ENCODE results near the gene ZNF541. TPM values are rescaled to one million over a fixed set of nuclear protein-coding genes. Genes with fewer than 3 reads are reported as not detected.

The ZNF541 gene
- total RNA-seq, 1 donor from 2014 or later, result 0.87 TPM

DNA sequence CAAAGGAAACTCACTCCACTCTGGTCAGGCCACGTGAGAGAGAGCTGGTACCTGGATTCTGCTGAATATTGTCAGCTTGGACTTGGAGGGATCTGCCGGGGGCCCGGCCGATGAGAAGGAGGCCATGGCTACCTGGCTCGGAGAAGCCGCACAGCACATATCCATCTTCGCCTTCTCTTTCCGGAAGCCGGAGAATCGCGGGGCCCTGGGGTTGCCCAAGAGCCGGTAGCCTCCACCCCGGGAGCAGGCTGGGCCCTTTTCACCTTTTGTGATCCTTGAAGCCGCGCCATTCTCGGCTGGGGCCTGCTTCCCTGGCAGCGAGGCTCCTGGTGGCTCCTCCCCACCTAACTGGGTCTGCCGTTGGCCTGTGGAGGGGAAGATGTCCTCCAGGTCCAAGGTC lies 28.9 kb downstream of the ZNF541 start:
- no peak for DNase-seq (ENCODE audit: low spot score)

DNA sequence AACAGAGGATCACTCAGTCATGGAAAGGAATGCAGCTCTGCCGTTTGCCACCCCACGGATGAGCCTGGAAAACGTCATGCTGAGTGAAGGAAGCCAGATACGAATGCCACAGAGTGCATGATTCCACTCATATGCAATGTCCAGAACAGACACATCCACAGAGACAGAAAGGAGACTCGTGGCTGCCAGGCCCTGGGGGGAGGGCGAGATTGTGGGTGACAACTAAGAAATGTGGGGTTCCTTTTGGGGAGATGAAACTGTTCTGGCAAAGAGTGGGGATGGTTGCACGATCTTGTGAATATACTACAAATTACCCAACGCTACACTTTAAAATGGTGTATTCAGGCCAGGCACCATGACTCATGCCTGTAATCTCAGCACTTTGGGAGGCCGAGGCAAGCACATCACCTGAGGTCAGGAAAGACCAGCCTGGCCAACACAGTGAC lies 30.9 kb downstream of the ZNF541 start:
- no peak for DNase-seq (ENCODE audit: low spot score)

DNA sequence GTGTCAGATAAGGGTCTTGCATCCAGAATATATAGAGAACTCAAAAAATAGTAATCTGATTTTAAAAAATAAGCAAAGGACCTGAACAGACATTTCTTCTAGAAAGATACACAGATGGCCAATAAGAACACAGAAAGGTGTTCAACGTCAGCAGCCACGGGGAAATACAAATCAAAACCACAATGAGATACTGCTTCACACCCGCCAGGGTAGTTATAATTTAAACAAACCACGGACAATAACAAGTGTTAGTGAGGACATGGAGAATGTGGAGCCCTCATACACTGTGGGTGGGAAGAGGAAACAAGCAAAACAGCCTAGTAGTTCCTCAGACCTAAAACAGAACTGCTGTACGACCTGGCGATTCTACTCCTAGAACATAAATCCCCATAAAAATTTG lies 31.4 kb downstream of the ZNF541 start:
- no peak for DNase-seq (ENCODE audit: low spot score)

DNA sequence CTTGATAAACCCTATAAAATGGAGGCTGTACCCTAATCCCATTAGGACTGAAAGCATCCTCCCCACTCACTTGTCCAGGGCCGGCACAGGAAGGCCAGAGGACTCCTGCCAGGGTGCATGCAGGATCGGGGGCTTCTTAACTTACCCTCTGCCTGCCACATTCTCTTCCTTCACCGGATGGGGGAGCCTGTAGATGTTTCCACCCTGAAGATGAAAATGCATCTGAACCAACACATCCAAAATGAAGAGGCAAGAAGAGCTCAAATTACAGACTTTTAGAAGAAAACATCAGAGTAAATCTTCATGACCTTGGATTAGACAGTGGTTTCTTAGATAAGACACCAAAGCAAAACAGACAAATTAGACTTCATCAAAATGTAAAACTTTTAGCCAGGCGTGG lies 32.2 kb downstream of the ZNF541 start:
- DNase-seq (ENCODE audit: low spot score), result no peak

DNA sequence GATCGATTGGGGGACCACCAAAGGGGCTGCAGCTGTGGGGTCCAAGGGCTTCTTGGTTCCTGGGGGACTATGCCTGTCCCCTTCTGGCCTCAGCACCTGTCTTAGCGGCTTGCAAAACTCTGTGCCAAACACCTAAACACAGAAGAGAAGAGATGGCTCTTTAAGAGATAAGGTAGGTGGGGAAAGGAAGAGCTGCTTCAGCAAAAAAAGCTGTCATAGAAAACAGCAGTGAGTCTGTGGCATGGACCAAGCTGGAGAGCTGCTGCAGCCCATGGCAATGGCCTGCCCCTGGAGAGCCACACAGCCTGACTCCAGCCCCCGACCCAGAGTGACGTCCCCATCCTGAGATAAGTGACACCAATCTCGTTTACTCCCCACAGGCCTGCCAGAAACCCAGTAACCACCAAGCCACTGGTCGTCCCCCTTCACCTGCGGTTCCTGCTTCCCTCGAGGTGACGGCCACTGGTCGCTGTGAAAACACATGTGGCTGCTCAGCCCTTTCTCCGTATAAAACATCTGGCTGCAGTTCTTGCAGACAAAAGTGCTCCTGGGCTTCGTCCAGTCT lies 33.1 kb downstream of the ZNF541 start:
- no peak for DNase-seq (ENCODE audit: low spot score)

DNA sequence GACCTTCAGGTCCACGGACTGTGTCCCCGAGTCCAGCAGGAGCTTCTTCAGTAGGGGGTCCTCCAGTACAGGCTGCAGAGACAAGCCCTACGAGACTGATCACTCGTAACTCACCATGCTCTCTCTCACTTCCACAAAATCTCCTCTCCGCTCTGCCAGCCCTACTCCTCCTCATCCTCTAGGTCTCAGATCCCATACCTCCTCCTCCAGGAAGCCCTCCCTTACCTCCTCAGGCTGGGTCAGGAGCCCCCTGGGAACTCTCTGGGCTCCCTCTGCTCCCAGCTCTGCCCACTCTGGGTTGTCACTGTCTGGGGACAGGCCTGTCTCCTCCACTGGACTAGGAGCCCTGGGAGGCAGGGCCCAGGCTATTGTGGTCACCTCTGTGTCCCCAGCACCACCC lies 34.1 kb downstream of the ZNF541 start:
- no peak for DNase-seq (ENCODE audit: low spot score)

DNA sequence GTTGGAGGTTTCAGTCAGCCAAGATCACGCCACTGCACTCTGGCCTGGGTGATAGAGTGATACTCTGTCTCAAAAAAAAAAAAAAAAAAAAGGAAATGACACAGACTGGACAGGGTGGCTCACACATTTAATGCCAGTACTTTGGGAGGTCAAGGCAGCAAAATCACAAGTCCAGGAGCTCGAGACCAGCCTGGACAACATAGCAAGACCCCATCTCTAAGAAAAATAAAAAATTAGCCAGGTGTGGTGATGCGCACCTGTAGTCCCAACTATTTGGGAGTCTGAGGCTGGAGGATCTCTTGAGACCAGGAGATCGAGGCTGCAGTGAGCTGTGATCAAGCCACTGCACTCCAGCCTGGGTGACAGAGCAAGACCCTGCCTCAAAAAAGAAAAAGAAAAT lies 35.5 kb downstream of the ZNF541 start:
- no peak for DNase-seq (ENCODE audit: low spot score)

DNA sequence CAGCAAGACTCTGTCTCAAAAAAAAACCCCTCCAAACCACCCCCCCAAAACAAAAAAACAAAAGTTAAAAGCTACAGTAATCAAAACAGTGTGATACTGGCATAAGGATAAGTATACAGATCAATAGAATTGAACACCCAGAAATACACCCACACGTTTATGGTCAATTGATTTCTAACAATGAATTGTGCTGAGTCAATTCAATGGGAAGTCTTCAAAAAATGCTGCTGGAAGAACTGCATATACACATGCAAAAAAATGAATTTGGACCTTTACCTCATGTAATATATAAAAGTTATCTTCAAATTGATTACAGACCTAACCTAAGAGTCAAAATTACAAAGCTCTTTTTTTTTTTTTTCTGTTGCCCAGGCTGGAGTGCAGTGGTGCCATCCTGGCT lies 38.3 kb downstream of the ZNF541 start:
- DNase-seq (ENCODE audit: low spot score), result no peak

DNA sequence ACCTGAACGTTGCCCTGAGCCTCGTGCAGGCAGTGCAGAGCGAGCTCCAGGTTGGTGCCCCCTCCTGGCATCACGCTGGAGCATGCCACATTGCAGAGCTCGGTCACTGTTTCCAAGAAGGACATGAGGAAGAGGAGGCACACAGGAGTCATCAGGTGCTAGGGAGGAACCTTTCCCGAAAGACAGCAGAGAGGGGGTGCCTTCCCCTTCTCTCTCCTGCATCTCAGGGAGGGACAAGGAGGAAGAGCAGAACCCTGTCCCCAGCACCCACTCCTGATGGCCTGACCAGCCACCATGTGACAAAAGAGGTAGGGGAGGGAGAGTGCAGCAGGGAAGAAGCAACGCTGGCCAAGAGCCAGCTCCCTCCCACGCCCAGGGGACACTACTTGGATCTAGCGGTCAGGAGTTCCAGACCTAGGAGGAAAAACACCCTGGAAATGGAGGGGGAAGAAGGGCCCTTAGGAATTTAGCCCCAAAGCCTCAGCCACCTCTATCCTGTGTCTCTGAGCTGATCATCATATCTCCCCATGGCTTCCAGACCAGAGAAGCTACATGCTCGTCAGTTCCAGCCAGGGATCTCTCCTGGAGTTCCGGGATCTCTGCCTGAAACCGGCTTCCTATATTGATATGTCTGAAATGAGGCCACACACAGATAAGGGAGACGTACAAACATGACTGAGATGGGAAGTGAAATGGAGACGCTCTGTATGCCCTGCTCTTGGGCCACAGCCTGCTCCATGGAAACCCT lies 41.1 kb downstream of the ZNF541 start:
- DNase-seq (ENCODE audit: low spot score), result no peak

DNA sequence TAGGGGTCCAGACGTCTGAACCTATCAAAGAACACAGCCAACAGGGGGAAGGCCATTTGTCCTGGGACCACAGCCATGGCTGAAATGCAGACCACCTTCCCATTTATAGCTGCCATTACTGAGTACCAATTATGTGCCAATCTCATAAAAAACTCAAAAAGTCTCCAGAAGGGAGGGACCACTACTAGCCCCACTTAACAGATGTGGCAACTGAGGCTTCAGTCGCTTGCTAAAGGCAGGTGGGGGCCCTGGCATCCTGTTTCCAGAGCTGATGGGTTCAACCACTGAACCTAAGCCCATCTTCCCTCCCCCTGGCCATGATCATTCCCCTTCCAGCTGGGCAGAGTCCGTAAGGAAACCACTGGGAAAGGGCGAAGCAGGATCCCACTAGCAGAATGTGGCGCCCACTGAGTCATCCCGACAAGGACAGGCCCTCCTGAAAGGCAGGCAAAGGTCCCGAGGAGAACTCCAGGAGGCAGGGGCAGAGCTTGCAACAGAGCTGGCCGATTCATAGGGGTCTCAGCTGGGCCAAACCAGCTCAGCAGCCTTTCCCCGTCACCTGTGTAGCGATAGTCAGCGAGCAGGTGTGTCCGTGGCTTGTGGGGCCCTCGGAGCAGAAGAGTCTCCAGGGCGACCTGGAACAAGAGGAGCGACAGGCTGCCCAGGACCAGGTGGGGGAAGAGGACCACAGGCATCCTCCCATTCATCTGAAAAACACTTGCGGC lies 43.8 kb downstream of the ZNF541 start:
- no peak for DNase-seq (ENCODE audit: low spot score)

DNA sequence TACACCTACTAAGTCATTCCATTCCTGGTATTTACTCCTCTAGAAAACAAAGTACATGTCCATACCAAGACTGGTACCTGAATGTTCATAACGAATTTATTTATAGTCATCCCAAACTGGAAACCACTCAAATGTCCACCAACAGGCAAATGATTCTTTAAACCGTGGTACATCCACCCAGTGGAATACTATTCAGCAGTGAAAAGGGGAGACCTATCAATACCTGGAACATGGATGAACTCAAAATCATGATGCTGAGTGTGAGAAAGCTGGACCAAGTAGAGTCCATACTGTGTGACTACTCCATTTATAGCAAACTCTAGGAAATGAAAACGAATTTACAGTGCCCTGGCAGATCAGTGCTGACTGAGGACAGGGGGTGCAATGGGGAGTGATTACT lies 46.1 kb downstream of the ZNF541 start:
- no peak for DNase-seq (ENCODE audit: low spot score)

DNA sequence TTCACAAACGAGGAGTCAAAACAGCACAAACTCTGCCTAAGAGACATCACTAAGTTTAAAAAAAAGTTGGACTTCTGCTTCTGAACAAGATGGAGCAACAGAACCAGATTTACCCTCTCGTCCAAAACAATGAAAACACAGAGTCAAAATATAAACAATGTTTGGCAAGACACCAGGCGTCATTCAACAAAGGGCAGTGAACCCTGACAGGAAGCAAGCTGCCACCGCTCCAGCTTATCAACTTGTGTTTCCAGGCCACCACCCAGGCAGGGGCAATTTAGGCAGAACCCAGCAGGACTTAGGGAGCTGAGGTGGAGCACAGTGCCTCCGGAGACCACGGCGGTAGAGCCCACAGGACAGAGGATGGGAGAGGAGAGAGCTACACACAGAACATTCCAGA lies 49.5 kb downstream of the ZNF541 start:
- DNase-seq (ENCODE audit: low spot score), result no peak

Other genes with a start within 250 kb of the ZNF541 start
- gene C5AR2, start 241.0 kb downstream of the ZNF541 start, total RNA-seq, result 13.9 TPM
- gene DHX34, start 223.8 kb downstream of the ZNF541 start, total RNA-seq, result 13.2 TPM
- 15.9 TPM for gene MEIS3, start 153.6 kb downstream of the ZNF541 start, total RNA-seq
- gene SLC8A2, start 101.3 kb downstream of the ZNF541 start, total RNA-seq, result not detected
- 9.8 TPM for gene KPTN, start 88.9 kb downstream of the ZNF541 start, total RNA-seq
- gene NAPA, start 58.1 kb downstream of the ZNF541 start, total RNA-seq, result 99.0 TPM
- 14.5 TPM for gene BICRA, start 36.0 kb upstream of the ZNF541 start, total RNA-seq
- 327 TPM for gene EHD2, start 140.3 kb upstream of the ZNF541 start, total RNA-seq
- gene NOP53, start 172.4 kb upstream of the ZNF541 start, total RNA-seq, result 194 TPM
- 232 TPM for gene SELENOW, start 205.6 kb upstream of the ZNF541 start, total RNA-seq
- not detected for gene TPRX1, start 231.4 kb upstream of the ZNF541 start, total RNA-seq
- gene CRX, start 248.8 kb upstream of the ZNF541 start, total RNA-seq, result not detected

All from mesenteric fat pad (tissue), 1 donor.